K562 (cell line): ENCODE measurements around the gene PPP1CA. TPM values are rescaled to one million over a fixed set of nuclear protein-coding genes. Genes with fewer than 3 reads are reported as not detected.

Experiments
- ASH1L ChIP-seq: fragments of 450-650 bp; IDR thresholded peaks from 2 replicates; pipeline ENCODE4 v1.6.1; 2018; ENCODE audit warnings: borderline replicate concordance, mild to moderate bottlenecking, low read depth; ENCODE audit not compliant: partially characterized antibody
- C11orf30 ChIP-seq: fragments of 450-650 bp; IDR thresholded peaks from 2 replicates; pipeline ENCODE4 v1.6.1; 2016; ENCODE audit warnings: low read depth, mild to moderate bottlenecking
- CBFA2T2 ChIP-seq: fragments of 450-650 bp; conservative IDR thresholded peaks from 2 replicates; pipeline ENCODE4 v1.6.1; 2017; ENCODE audit warnings: mild to moderate bottlenecking
- CREM ChIP-seq: IDR thresholded peaks from 2 replicates; pipeline ENCODE4 v1.6.1; 2014; ENCODE audit warnings: antibody characterized with exemption, low read depth
- EHMT2 ChIP-seq: fragments of 450-650 bp; IDR thresholded peaks from 2 replicates; pipeline ENCODE4 v1.6.1; 2018; ENCODE audit warnings: antibody characterized with exemption
- ELF4 ChIP-seq: fragments of 450-650 bp; formaldehyde crosslinking; IDR thresholded peaks from 2 replicates; pipeline ENCODE4 v1.4.0; 2022; ENCODE audit warnings: missing genetic modification characterization
- ERF ChIP-seq: fragments of 450-650 bp; formaldehyde crosslinking; IDR thresholded peaks from 2 replicates; pipeline ENCODE4 v1.4.0; 2020; ENCODE audit warnings: mild to moderate bottlenecking, mixed read lengths
- FOXK2 ChIP-seq, 2 experiments: fragments of 450-650 bp; IDR thresholded peaks in 1 of 2; conservative IDR thresholded peaks in 1 of 2; 2 replicates each; pipeline ENCODE4 v1.6.1; 2016; ENCODE audit warnings: low read depth in 2 of 2, mild to moderate bottlenecking in 1 of 2
- GTF2A2 ChIP-seq: IDR thresholded peaks from 2 replicates; pipeline ENCODE4 v1.6.1; 2016; ENCODE audit warnings: mild to moderate bottlenecking, missing genetic modification characterization, missing compliant biosample characterization
- HDAC8 ChIP-seq: fragments of 450-650 bp; IDR thresholded peaks from 2 replicates; pipeline ENCODE4 v1.6.1; 2016; ENCODE audit warnings: mild to moderate bottlenecking, missing genetic modification characterization, moderate library complexity, missing compliant biosample characterization
- HLTF ChIP-seq: fragments of 450-650 bp; IDR thresholded peaks from 2 replicates; pipeline ENCODE4 v1.6.1; 2016
- HNRNPK ChIP-seq: fragments of 200-400 bp; formaldehyde crosslinking; IDR thresholded peaks from one replicate; pipeline ENCODE4 v1.6.1; 2018; ENCODE audit warnings: mild to moderate bottlenecking, low read depth, low read length; ENCODE audit not compliant: poor library complexity, severe bottlenecking
- JUNB ChIP-seq: fragments of 450-650 bp; formaldehyde crosslinking; conservative IDR thresholded peaks from 2 replicates; pipeline ENCODE4 v1.4.0; 2020; ENCODE audit warnings: mild to moderate bottlenecking
- KHSRP ChIP-seq: fragments of 450-650 bp; IDR thresholded peaks from 2 replicates; pipeline ENCODE4 v1.6.1; 2017
- KLF16 ChIP-seq: IDR thresholded peaks from 2 replicates; pipeline ENCODE4 v1.6.1; 2016; ENCODE audit warnings: antibody characterized with exemption
- NFIC ChIP-seq: fragments of 450-650 bp; IDR thresholded peaks from 2 replicates; pipeline ENCODE4 v1.6.1; 2017; ENCODE audit warnings: mild to moderate bottlenecking, inconsistent platforms
- POLR3A ChIP-seq: IDR thresholded peaks from 2 replicates; pipeline ENCODE4 v1.6.1; 2011; ENCODE audit warnings: borderline replicate concordance, mild to moderate bottlenecking, moderate library complexity; ENCODE audit not compliant: insufficient read length, insufficient read depth; ENCODE audit errors: extremely low read depth
- RAD21 ChIP-seq, 2 experiments: fragments of 250-450 bp in 1 of 2; fragments of 450-650 bp in 1 of 2; sonication (Bioruptor Pico) in 1 of 2; formaldehyde crosslinking in 1 of 2; IDR thresholded peaks in 1 of 2; conservative IDR thresholded peaks in 1 of 2; 2 replicates each; pipeline versions ENCODE4 v1.4.0 to v1.8.0; 2020 to 2022; ENCODE audit warnings: mild to moderate bottlenecking in 2 of 2, moderate library complexity in 1 of 2
- RBM17 ChIP-seq: fragments of 200-400 bp; formaldehyde crosslinking; IDR thresholded peaks from 2 replicates; pipeline ENCODE4 v1.6.1; 2017; ENCODE audit warnings: low read depth, mild to moderate bottlenecking, low read length, borderline replicate concordance
- STAT5B ChIP-seq: fragments of 250-450 bp; sonication (Bioruptor Pico); IDR thresholded peaks from 2 replicates; pipeline ENCODE4 v1.8.0; 2021; ENCODE audit warnings: mild to moderate bottlenecking, inconsistent platforms
- TBL1XR1 ChIP-seq, 2 experiments: IDR thresholded peaks; 2 replicates each; pipeline ENCODE4 v1.6.1; 2012; ENCODE audit warnings: improper control_type of control experiment in 2 of 2, low read length in 2 of 2, mild to moderate bottlenecking in 1 of 2
- ZNF174 ChIP-seq: fragments of 250-450 bp; sonication (Bioruptor Pico); IDR thresholded peaks from 2 replicates; pipeline ENCODE4 v1.4.0; 2020; ENCODE audit warnings: mild to moderate bottlenecking
- ZNF212 ChIP-seq: fragments of 450-650 bp; formaldehyde crosslinking; IDR thresholded peaks from 2 replicates; pipeline ENCODE4 v1.4.0; 2020; ENCODE audit warnings: mild to moderate bottlenecking
- ZNF668 ChIP-seq: fragments of 250-450 bp; sonication (Bioruptor Pico); IDR thresholded peaks from 2 replicates; pipeline ENCODE4 v1.8.0; 2022; ENCODE audit warnings: mild to moderate bottlenecking, inconsistent platforms
- ZNF695 ChIP-seq: fragments of 450-650 bp; formaldehyde crosslinking; IDR thresholded peaks from 2 replicates; pipeline ENCODE4 v1.4.0; 2020; ENCODE audit warnings: mild to moderate bottlenecking, moderate library complexity
- ZNF75A ChIP-seq: fragments of 450-650 bp; formaldehyde crosslinking; IDR thresholded peaks from 2 replicates; pipeline ENCODE4 v1.4.0; 2020; ENCODE audit warnings: mild to moderate bottlenecking
- polyA plus RNA-seq, 8 experiments: library from polyadenylated mRNA; depleted of rRNA in 4 of 8; stranded (reverse) in 5 of 8; unstranded in 3 of 8; fragments of >200 nt; fragmentation: Nextera tagmentation in 2 of 8; fragmentation: Illumina TruSeq in 1 of 8; extraction: Ambion mirVana in 2 of 8; extraction: Trizol in 1 of 8; gene quantifications; 2 replicates each; pipeline versions ENCODE4 v1.2.1 to v1.2.3, GENCODE V29; 2011 to 2014; ENCODE audit warnings: inconsistent platforms in 1 of 8, missing spikeins in 1 of 8
- total RNA-seq, 7 experiments: library from RNA; depleted of rRNA in 6 of 7; stranded (reverse); fragments of >200 nt in 6 of 7; fragmentation: Illumina TruSeq in 2 of 7; extraction: Trizol in 2 of 7; gene quantifications; 2 replicates each; pipeline versions ENCODE4 v1.2.1 to v1.2.3, GENCODE V29; 2011 to 2021; ENCODE audit warnings: low replicate concordance in 1 of 7
- TF ChIP-seq, protein P1 (sequence below): sonication (generic); formaldehyde crosslinking; IDR thresholded peaks from 2 replicates; pipeline ENCODE4 v1.4.0; 2020; ENCODE audit warnings: mild to moderate bottlenecking, missing genetic modification reagents
- TF ChIP-seq, protein P2 (sequence below): fragments of 150-350 bp; conservative IDR thresholded peaks from 2 replicates; pipeline ENCODE4 v1.6.1; 2014; ENCODE audit warnings: low read length

The PPP1CA gene
- total and polyA plus RNA-seq, 9 of the 15 experiments (the other 6 are each of a cell fraction or from before 2014, with no cell fraction given) = 18.2 to 242 (median 188) TPM

DNA sequence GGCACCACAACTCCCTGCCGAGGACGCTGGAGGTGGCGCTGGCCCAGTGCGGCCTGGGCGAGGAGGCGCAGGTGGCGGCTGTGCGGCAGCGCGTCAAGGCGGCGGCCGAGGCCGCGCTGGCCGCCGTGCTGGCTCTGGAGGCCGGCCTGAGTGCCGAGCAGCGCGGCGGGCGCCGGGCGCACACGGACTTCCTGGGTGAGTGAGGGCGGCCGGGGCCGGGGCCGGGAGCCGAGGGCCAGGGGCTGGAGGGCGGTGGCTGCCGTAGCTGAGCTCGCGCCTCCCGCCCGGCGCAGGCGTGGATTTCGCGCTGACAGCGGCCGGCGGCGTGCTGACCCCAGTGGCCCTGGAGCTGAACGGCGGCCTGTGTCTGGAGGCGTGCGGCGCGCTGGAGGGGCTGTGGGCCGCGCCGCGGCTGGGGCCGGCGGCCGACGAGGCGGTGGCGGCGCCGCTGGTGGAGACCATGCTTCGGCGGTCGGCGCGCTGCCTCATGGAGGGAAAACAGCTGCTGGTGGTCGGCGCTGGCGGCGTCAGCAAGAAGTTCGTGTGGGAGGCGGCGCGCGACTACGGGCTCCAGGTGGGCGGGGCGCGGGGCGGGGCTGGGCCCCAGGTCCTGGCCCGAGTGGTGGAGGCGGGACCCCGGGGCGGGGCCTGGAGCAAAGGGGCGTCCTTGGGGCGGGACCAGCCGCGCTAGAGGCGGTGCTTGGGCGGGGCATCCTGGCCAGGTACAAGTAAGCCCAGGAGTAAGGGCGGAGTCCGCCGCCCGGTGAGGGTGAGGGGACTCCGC lies 19.2 kb upstream of the PPP1CA start (continued):
- TF ChIP-seq, protein P1, sequence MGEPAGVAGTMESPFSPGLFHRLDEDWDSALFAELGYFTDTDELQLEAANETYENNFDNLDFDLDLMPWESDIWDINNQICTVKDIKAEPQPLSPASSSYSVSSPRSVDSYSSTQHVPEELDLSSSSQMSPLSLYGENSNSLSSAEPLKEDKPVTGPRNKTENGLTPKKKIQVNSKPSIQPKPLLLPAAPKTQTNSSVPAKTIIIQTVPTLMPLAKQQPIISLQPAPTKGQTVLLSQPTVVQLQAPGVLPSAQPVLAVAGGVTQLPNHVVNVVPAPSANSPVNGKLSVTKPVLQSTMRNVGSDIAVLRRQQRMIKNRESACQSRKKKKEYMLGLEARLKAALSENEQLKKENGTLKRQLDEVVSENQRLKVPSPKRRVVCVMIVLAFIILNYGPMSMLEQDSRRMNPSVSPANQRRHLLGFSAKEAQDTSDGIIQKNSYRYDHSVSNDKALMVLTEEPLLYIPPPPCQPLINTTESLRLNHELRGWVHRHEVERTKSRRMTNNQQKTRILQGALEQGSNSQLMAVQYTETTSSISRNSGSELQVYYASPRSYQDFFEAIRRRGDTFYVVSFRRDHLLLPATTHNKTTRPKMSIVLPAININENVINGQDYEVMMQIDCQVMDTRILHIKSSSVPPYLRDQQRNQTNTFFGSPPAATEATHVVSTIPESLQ (CRISPR knock-in tag) = no peak
- no peak for TF ChIP-seq KHSRP
- no peak for TF ChIP-seq ZNF174 (CRISPR knock-in tag)
- TF ChIP-seq, protein P2, sequence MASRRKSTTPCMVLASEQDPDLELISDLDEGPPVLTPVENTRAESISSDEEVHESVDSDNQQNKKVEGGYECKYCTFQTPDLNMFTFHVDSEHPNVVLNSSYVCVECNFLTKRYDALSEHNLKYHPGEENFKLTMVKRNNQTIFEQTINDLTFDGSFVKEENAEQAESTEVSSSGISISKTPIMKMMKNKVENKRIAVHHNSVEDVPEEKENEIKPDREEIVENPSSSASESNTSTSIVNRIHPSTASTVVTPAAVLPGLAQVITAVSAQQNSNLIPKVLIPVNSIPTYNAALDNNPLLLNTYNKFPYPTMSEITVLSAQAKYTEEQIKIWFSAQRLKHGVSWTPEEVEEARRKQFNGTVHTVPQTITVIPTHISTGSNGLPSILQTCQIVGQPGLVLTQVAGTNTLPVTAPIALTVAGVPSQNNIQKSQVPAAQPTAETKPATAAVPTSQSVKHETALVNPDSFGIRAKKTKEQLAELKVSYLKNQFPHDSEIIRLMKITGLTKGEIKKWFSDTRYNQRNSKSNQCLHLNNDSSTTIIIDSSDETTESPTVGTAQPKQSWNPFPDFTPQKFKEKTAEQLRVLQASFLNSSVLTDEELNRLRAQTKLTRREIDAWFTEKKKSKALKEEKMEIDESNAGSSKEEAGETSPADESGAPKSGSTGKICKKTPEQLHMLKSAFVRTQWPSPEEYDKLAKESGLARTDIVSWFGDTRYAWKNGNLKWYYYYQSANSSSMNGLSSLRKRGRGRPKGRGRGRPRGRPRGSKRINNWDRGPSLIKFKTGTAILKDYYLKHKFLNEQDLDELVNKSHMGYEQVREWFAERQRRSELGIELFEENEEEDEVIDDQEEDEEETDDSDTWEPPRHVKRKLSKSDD = no peak
- TF ChIP-seq EHMT2 = no peak
- no peak for TF ChIP-seq KLF16
- no peak for TF ChIP-seq GTF2A2 (tag)
- no peak for TF ChIP-seq TBL1XR1 (IDR thresholded peaks at IDR 0.05; ENCODE audit: low read length in 2 of 2)
- TF ChIP-seq FOXK2 (conservative IDR thresholded peaks at IDR 0.05 in 1 of 2, IDR thresholded peaks at IDR 0.05 in 1 of 2; ENCODE audit: low read depth in 2 of 2) = no peak
- TF ChIP-seq RAD21 (CRISPR knock-in tag; conservative IDR thresholded peaks at IDR 0.05 in 1 of 2, IDR thresholded peaks at IDR 0.05 in 1 of 2) = 0 out of 4 replicates have a peak, but pooled peaks of 1 of the 2 experiments have one; percentile 9
- no peak for TF ChIP-seq C11orf30
- TF ChIP-seq CREM = peak; percentile 88
- no peak for TF ChIP-seq CBFA2T2
- no peak for TF ChIP-seq HLTF
- TF ChIP-seq HNRNPK = peak; percentile 56
- no peak for TF ChIP-seq ZNF75A
- TF ChIP-seq HDAC8 = peak; percentile 73; the same call in 1 of the 2 replicates
- no peak for TF ChIP-seq ELF4 (CRISPR knock-in tag)
- TF ChIP-seq POLR3A = no peak
- no peak for TF ChIP-seq NFIC
- no peak for TF ChIP-seq ASH1L
- TF ChIP-seq ERF (CRISPR knock-in tag) = peak; percentile 27; the same call in 1 of the 2 replicates
- TF ChIP-seq ZNF212 (CRISPR knock-in tag) = no peak
- TF ChIP-seq RBM17 = no peak
- no peak for TF ChIP-seq STAT5B
- TF ChIP-seq ZNF668 (CRISPR knock-in tag) = no peak
- no peak for TF ChIP-seq ZNF695 (CRISPR knock-in tag)
- no peak for TF ChIP-seq JUNB (CRISPR knock-in tag)
